ENCODE results near the gene CROCC2.

CROCC2 gene

DNA sequence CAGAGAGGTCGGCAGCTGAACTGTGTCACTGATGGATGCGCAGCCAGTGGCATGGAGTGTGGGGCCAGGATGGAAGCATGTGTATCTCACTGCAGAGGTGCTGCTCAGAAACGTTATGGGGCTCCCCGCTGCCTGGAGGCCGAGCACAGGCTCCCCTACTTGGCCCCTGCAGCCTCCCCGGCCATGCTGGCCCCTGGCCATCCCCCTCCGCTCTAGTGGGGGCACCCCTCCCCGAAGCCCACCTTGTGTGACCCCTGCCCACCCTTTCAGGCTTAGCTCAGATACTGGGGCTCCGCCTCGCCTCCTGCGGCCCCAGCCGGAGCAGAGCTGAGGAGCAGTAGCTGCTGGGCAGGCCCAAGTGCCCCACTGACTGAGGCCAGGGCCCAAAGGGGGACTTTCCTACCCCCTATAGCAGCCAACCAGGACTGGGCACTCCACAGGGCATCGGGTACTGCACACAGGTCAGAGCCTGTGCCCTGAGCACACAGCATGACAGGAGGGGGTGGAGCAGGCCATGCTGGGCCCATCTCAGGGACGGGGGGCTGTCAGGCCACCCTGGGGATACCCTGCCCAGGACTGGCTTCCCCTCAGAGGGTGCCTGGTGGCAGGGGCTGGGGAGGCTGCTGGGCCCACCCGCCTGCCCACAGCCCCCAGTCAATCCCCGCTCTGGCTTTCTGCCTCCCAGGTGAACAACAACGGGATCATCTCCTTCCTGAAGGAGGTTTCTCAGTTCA, 123.6 kb downstream of the CROCC2 start:
- no peak for DNase-seq

DNA sequence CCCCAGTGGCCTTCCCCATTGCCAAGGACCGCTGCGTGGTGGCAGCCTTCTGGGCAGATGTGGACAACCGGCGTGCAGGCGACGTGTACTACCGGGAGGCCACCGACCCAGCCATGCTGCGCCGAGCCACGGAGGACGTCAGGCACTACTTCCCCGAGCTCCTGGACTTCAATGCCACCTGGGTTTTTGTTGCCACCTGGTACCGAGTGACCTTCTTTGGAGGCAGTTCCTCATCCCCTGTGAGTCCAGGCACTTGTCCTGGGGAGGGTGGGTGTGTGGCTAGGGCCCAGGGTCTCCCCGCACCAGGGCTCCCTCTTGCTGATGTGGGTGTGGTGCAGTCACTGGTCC, 124.2 kb downstream of the CROCC2 start:
- no peak for DNase-seq

DNA sequence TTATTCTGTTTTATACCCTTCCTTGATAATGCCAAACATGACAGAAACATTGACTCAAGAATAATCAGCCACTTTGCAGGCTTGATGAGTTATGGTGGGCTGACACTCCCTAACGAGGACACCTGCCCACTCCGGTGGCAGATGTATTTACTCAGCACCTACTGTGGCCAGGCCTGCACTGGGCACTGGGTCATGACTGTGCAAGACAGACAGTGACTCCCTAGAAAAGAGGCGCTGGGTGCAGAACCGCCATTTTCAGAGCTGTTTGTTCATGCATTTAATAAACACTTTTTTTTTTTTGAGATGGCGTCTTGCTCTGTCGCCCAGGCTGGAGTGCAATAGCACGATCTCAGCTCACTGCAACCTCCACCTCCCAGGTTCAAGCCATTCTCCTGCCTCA, 124.7 kb downstream of the CROCC2 start:
- no peak for DNase-seq

DNA sequence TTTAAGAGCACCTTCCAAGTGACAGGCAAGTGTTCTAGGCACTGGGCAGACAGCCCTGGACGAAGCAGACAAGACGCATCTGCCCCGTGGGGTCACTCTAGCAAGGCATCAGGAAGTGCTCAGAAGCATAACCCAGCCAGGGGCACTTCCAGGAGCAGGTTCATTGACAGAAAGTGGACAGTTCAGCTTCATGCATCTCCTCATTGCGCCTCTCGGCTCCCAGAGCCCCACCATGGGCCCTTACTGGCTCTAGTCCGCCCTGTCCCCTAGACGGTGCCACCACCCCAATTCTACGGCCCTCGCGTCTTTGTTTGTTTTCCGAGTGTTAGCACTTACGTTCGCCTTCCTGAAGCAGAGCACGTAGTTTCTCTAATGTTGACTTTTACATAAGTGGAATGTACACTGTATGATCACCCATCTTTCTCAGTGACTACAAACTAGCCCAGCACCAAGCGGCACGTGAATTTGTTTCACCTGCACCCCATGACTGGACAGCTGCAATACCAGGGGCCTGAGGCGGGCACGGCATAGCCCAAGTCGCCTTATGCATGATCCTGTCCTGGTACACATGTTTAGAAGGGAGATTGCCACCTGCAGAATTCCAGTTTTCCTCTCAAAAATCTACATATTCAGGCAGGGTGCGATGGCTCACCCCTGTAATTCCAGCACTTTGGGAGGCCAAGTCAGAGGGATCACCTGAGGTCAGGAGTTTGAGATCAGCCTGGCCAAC, 125.5 kb downstream of the CROCC2 start:
- no peak for DNase-seq

DNA sequence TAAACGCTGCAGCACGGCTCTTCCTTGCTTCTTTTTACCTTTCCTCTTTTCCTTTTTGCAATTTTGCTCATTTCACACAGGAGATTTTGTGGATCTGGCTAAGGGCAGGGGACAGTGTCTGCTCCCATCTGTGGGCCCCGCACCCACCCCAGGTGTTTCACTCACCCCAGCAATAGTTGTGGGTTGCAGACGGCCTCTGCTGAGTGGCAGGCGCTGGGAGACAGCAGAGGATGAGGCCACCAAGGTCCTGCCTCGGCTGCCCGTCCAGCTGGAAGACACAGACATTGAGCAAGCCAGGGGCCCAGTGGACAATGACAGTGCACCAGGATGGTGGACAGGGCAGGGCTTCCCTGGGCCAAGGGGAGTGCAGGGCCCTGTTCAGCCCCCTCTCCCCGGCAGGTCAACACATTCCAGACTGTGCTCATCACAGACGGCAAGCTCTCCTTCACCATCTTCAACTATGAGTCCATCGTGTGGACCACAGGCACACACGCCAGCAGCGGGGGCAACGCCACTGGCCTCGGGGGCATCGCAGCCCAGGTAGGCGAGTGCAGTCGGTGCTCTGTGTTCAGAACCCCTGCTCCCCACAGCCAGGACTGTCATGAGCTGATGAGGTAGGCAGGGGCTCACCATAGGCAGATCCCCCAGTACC, 127.3 kb downstream of the CROCC2 start:
- no peak for DNase-seq

DNA sequence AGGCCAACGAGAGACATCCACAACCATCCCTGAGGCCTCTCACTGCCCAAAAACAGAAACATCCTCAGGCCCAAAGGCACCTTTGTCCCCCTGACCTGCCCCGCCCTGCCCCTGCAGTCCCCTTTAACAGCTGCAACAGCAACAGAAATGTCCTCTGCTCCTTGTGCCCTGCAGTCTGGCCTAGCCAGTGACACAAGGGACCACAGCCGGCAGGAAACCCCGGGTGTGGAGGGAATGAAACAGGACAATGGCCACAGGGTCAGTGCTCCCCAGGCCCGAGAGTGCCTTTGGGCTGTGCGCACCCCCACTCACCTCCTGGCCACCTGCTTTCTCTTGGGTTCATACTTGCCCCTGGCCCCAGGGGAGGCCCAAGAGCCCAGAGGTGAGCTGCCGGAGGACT, 127.9 kb downstream of the CROCC2 start:
- no peak for DNase-seq

DNA sequence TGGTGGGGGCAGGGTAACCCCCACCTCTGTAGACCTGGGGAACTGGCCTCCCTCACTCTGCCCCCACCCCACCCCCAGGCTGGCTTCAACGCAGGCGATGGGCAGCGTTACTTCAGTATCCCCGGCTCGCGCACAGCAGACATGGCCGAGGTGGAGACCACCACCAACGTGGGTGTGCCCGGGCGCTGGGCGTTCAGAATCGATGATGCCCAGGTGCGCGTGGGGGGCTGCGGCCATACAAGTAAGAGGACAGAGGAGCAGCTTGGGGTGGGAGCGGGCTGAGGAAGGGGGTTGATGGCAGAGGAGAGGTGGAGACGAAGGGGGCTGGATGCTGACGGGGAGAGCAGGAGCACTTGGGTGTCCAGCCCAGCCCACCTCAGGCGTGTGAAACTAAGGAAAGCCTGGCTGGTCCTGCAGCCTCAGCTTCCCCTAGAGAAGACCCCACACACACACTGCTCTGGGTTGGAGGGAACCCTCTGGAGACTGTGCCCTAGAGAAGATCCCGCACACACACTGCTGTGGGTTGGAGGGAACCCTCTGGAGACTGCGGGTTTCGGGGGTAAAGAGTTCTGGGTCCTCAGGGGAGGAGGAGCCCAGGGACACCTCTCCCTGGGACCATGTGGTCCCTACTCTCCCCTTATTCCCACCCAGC, 128.5 kb downstream of the CROCC2 start:
- no peak for DNase-seq

DNA sequence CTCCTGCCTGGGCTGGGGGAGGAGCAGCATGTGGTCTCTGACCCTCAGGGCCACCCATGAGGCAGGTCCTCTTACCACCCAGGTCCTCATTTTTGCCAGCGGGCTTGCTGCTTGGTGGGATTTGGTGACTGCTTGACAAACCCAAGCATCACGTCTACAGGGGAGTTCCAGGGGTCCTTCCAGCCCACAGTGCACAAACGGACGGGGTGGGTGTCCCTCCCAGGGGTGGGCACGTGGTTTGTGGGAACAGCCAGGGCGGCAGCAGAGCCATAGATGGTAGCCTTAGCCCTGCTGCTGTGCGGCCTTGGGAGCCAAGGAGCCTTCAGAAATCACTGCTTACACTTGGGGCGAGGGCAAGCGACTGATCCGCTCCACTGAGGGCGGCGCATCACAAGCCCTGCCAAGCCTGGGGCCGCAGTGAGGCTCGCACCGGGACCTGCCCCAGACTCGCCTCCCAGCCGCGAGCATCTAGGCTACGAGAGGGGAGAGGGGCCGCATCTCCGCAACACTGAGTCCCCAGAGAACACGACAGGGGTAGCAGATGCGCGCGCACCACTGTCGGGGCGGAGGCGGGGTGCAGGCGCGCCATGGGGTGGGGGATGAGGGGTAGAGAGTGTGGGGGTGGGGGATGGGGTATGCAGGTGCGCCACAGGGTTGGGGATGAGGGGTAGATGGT, 129.1 kb downstream of the CROCC2 start:
- no peak for DNase-seq

DNA sequence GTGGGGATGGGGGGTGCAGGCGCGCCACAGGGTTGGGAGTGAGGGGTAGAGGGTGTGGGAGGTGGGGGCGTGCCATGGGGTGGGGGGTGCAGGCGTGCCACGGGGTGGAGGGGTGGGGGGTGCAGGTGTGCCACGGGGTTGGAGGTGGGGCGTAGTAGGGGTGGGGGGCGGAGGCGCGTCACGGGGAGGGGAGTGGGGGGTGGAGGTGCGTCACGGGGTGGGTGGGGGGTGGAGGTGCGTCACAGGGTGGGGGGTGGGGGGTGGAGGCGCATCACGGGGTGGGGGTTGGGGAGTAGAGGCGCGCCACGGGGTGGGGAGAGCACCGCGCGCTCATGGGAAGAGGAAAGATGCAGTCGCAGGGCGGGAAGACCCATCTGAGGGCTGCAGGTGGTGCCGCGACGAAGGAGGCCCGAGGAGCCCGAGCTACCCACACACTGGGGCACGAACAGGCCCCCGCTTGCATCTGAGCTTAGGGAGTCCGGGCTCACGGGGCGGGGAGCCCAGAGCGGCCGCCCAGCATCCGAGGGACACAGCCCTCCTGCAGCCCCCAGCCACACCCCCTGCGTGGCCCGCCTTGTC, 129.8 kb downstream of the CROCC2 start:
- DNase-seq, result no peak

DNA sequence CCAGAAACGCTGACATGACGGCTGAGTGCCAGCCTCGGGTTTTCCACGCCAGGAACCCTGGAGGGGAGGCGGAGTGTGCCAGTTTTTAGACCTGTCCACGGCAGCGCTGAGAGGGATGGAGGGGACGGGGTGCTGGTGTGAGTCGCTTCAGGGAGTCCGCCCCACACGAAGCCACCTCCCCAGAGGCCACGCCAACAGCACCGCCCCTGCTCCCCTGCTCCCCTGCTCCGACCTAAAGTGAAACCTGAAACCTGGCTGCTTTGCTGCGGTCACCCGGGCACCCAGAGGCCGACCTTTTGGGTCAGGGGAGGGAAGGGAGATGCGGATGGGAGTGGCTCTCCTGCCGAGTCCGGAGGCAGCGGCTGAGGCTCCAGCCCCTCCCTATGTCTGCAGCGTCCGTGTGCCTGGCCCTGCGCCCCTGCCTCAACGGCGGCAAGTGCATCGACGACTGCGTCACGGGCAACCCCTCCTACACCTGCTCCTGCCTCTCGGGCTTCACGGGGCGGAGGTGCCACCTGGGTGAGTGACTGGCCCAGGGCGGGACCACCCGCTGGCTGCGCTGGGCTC, 130.3 kb downstream of the CROCC2 start:
- peak; percentile 1 for DNase-seq

DNA sequence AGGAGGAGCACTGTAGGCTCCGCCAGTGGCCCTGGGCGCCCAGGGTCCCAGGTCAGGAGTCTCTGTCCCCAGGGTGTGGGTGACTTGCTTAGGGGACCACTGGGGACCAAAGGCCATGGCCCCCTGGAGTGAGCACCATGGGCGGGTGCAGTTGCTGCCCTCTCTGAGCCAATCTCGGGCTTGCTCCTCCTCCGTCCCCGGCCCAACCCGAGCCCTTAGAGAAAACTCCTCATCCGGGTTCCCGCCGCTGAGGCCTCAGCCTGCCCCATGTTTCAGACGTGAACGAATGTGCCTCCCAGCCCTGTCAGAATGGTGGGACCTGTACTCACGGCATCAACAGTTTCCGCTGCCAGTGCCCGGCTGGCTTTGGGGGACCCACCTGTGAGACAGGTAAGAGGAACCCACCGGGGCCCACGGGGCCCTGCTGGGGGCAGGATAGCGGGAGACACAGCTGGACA, 130.9 kb downstream of the CROCC2 start:
- DNase-seq, result no peak

DNA sequence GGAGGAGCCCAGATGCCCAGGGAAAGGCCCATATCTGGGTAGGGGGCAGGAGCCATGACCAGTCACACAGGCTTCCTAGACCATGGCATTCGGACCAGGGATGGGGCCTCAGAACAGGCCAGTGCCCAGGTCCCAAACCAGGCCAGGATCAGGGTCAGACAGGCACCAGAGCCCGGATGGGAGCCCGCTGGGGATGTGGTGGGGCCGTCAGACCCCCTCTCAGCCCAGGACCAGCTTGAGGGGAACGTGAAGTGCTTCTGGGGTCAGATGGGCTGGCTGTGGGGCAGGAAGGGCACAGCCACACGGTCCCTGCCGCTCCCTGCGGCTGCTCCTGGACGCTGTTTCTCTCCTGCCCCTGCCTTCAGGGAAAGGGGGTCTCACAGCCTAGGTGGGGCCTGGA, 131.4 kb downstream of the CROCC2 start:
- DNase-seq, result no peak

DNA sequence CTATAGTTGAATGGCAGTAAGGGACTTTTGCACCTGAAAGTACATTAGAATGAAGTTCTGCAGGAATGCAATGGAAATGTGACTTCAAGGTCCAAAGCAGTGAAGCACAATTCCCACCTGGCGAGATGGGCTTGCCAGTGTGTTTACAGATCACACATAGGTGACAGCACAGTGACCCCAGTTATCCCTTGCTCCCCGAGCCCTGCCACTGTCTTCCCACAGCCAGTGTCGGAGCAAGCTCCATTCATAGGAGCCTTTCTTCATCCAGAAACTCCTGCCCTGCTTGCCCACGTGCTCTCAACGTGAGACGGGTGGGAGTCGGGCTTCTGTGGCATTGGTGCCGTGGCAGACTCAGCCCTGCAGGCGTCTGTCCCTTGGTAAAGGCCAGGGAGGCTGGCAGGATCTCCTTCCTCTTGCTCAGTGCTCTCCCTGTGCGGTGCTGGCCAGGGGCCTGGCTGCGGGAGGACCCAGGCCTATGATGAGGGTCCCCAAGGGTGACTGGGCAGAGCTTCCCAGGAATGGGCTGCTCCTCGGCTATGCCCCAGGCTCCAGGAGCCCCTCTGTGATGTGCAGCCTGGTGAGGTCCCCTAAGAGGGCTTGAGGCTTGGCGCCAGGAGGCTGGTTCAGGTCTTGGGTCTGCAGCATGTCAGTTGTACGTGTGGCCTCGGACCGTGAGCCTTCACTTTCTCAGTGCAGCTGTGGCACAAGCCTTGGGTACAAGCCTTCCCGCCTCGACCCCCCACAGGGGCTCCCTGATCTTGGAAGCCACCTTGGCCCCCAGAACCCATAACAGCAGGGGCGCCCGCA, 132.4 kb downstream of the CROCC2 start:
- no peak for DNase-seq

DNA sequence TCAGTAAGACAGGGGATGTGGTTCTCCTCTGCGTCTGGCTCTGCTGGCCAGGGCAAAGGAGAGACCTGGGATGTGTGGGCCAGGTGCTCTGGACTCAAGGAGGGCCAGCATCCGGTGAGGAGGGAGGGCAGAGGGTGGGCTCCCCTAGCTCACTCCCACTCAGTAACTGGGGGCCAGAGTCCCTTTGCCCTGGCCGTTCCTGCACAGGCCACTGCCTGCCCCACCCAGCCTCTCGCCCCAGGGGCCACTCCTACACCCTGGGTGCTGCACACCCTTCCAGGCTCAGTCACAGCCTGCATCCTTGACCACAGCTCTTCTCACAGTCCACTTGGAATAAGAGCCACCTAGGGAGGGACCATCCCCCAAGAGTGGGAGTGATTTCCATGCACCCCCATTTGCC, 133.3 kb downstream of the CROCC2 start:
- DNase-seq, result no peak

DNA sequence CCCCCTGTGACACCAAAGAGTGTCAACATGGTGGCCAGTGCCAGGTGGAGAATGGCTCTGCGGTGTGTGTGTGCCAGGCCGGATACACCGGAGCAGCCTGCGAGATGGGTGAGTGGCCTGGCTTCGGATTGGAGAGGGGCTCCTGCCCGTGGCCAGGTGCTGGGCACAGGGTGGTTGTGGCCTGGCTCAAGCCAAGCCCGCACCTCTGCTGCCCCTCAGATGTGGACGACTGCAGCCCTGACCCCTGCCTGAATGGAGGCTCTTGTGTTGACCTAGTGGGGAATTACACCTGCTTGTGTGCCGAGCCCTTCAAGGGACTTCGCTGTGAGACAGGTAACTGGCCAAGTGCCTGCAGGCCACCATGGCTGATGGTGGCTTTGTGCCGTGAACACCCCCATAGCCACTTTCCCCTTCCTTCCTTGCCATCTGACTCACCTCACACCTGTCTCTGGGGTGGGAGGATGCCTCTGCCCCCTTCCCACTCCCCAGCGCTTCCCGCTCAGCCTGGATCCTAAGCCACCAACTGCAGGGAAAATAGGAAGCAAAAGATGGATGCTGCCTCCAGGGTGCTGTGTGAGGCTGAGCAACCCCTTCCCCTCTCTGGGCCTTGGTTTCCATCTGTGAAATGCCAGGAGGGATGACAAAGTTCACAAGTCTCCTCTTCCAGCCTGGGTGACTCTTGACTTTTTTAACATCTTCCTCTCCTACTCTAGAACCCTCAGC, 134.1 kb downstream of the CROCC2 start:
- DNase-seq, result no peak

DNA sequence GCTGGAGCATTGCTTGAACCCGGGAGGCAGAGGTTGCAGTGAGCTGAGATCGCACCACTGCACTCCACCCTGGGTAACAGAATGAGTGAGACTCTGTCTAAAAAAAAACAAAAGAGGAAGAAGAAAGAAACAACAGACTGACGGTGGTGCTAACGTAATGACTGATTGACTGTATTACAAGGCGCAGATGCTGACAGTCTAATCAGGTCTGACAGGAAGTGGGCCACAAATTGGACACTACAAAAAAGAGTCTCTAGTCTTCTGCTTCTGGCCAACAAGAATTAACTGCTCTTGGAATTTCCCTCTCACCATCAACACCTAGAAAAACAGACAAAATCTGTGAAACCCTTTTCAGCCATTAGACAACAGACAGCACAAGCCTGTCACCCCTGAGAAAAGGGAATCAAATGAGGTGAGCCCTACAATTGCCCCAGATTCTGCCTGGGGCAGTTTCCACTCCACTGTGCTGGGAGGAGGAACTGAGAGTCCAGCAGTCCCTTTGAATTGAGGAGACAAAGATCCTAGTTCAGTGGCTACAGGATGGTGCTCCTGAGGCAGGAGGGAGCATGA, 135.5 kb downstream of the CROCC2 start:
- no peak for DNase-seq

Measured in fibroblast of upper back skin (primary cell).